Stimulated activated CD8-positive, alpha-beta memory T cell treated with anti-CD3 and anti-CD28 coated beads, Interleukin-7, amount 100 ng/mL, for 24 hours (primary cell): Measurements from ENCODE around the gene KCNH6.

ENCODE experiments used
- DNase-seq: peaks from one replicate; pipeline ENCODE4 v3.0.0-alpha.2; 2020; ENCODE audit warnings: low read depth

Gene KCNH6, protein sequence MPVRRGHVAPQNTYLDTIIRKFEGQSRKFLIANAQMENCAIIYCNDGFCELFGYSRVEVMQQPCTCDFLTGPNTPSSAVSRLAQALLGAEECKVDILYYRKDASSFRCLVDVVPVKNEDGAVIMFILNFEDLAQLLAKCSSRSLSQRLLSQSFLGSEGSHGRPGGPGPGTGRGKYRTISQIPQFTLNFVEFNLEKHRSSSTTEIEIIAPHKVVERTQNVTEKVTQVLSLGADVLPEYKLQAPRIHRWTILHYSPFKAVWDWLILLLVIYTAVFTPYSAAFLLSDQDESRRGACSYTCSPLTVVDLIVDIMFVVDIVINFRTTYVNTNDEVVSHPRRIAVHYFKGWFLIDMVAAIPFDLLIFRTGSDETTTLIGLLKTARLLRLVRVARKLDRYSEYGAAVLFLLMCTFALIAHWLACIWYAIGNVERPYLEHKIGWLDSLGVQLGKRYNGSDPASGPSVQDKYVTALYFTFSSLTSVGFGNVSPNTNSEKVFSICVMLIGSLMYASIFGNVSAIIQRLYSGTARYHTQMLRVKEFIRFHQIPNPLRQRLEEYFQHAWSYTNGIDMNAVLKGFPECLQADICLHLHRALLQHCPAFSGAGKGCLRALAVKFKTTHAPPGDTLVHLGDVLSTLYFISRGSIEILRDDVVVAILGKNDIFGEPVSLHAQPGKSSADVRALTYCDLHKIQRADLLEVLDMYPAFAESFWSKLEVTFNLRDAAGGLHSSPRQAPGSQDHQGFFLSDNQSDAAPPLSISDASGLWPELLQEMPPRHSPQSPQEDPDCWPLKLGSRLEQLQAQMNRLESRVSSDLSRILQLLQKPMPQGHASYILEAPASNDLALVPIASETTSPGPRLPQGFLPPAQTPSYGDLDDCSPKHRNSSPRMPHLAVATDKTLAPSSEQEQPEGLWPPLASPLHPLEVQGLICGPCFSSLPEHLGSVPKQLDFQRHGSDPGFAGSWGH

DNA sequence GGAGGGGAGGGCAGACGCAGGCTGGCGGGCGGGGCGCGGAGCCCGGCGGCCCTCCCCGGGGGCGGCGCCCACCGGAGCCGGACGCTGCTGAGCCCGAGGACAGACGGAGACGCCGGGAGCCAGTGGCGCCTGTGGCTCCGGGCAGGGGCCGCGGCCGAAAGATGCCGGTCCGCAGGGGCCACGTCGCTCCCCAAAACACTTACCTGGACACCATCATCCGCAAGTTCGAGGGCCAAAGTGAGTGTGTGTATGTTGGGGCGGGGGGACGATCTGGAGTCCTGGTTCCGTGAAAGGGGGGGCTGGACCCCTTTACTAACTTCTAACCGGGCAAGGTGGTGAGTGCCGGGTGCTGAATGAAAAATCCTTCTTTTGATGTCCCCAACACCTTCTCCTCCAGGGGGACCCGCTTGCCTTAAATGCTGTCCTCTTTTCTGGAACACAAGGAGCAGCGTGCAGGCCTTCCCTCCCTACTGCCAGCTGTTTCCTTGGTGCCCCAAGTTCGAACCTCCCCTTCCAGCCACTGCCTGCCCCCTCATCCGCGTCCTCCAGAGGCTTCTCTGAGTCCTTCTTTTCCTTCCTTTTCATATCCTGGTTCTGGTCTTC, at the start of gene KCNH6:
KCNH6 (plus strand) TSS at position 106 of the 603 bp plus-strand sequence; CDS start at position 162, 56 bp downstream.
- no peak for DNase-seq

DNA sequence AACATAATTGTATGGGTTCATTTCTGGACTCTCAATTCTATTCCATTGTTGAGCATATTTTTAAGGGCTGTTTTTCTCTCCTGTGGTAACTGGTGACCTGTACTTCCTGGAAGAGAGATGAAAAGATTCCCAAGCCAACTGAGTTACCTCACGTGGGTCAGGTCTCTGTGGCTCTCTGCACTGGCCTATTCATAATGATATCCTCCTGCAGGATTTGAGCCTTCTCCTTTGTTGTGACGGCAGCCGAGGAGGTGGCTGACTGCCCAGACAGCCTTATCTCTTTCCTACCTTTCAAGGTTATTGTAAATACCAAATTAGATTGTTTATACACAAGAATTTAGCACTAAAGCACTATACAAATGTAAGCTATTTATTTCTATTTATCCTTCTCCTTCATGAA, 49.0 kb upstream of the KCNH6 start:
- no peak for DNase-seq

DNA sequence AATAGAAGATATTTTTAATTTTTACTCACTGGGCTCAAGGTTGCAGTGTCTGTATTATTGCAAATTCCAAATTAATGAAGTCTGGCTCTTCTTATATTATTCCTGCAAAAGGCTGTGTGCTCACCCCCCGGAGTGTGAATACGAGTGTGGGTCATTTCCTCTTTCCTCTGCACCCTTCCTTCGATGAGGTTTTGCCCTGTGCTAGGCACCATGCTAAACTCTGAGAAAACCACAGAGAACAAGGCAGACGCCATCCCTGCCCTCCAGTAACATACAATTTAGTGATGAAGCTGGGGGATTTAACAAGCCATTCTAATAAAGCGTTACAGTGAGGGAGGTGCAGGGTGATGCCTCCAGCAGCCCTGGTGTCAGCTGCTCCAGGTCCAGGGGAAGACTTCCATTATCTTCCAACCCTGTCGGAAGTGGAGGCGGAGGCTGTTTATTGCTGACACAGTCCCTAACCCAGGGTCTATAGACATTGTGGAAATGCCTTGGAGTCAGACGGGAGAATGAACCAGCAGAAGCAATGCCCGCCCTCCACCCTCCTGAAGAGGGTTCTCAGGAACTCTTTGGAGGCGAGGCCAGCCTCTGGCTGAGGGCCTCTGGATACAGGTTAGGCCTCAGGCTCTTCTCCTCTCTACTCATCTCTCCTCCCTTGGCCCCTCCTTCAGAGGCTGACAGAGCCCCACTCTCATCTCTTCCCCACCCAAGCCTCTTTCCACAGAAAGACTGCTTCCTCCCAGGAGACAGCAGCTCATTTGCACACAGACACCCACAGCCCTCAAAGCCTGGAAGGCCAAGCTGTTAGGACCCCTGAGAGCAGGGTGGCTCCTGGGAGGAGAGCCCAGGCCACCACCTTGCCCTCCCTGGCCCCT, 48.3 kb upstream of the KCNH6 start:
- DNase-seq: no peak

DNA sequence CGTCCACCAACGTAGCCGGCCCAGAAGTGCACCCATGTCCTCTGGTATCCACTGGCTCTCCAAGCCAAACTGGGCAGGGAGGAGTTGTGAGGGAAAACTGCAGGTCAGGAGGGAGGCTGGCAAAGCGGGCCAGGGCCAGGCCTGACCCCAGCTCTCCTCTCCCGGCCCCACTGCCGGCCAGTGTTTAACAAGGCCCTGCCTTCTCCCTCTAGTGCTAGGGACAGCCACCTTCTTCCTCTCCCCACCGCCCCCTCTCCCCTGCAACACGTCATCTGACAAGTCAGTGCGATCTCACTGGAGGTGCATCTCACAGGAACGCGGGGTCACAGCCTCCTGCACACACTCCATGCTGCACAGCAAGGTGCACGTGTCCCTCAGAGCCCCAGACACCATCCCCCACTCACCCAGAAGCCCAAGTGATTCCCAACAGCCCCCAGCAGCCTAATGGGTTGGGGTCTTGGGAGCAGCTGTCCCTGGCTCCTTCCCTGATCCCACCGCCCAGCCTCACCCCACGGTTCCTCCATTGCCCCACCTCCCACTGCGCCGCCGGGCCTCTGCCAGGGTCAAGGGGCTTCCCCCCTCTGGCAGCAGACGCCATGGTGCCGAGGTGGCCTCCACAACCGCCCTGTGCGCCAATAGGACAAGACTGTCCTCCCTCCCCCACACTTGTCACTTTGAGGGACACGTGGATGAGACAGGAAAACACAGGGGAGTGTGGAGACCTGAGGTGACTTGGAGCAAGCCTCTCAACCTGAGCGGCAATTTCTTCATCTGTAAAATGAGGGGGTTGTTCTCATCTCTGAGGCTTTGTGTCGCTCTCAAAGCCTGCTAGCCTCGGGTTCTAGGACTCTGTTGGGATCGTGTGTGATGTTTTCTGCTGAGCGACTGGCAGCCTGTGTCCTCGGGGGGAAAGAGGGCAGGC, 47.4 kb upstream of the KCNH6 start:
- DNase-seq: no peak

DNA sequence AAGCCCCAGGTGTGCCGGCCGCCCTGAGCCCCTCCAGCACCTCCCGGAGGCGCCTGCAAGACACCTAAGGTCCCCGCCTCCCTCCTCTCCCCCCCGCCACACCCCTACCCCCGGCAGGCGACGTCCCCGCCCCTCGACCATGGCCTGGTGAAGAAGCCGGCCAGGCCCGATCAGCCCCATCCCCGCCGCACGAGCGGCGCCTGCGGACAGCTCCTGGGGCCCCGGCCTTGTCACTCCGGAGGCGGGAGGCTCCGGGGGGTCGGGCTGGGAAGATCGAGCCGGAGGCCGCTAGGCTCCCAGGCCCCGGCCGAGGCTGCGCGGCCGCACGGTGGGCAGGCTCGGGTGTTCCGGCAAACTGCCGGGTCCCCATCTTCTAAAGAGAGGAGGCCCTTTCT, 46.7 kb upstream of the KCNH6 start:
- no peak for DNase-seq

DNA sequence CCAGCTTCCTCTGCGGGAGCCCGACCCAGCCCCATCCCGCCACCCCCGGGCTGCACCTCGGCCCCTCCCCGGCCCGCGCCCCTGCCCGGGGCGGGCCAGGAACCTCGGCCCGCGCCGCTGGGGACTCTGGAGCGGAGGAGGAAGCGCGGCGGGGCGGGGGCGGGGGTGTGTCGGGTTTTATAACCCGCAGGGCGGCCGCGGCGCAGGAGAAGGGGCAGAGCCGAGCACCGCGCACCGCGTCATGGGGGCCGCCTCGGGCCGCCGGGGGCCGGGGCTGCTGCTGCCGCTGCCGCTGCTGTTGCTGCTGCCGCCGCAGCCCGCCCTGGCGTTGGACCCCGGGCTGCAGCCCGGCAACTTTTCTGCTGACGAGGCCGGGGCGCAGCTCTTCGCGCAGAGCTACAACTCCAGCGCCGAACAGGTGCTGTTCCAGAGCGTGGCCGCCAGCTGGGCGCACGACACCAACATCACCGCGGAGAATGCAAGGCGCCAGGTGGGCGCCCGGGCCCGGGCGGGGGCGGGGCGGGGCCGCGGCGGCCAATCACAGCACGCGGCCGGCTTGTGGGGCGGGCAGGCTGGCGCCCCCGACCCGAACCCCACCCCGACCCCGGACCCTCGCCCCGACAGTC, 46.2 kb upstream of the KCNH6 start, which contains the start of gene ACE:
ACE (plus strand) TSS at position 208 of the 626 bp plus-strand sequence; CDS start at position 242, 34 bp downstream.
- DNase-seq: no peak

DNA sequence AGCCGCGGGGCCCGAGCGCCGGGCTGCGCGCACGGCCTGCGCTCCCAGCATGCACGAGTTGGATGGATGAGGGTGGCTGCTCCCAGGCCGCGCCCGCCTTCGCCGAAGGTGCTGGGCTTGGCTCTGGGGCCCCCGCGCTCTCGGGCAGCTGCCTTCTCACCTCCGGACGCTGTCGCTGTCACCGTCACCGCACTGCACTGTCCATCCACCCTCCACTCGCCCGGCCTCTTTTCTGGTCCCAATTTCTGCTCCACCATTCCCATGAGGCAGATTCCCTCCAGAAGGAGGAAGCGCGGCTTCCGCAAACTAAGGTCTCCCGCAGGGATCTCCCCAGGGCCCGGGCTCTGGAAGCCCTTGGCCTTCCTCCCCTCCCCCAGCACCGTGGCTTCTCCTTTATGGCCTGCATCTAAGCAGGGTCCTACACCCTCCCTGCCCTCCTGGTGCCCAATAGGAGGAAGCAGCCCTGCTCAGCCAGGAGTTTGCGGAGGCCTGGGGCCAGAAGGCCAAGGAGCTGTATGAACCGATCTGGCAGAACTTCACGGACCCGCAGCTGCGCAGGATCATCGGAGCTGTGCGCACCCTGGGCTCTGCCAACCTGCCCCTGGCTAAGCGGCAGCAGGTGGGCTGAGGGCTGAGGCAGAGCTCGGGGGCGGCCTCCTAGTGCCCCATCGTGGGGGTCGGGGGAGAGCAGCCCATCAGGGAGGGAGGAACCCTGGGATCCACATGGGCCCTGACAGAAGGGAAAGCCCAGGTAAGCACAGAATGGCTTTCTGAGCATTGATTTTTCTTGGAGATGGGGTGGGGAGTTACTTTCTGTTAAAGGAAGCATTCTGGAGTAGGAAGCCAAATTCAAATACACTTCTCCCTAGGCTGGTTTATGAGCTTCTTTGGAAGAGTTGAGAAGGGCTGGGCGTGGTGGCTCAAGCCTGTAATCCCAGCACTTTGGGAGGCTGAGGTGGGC, 45.4 kb upstream of the KCNH6 start:
- no peak for DNase-seq

DNA sequence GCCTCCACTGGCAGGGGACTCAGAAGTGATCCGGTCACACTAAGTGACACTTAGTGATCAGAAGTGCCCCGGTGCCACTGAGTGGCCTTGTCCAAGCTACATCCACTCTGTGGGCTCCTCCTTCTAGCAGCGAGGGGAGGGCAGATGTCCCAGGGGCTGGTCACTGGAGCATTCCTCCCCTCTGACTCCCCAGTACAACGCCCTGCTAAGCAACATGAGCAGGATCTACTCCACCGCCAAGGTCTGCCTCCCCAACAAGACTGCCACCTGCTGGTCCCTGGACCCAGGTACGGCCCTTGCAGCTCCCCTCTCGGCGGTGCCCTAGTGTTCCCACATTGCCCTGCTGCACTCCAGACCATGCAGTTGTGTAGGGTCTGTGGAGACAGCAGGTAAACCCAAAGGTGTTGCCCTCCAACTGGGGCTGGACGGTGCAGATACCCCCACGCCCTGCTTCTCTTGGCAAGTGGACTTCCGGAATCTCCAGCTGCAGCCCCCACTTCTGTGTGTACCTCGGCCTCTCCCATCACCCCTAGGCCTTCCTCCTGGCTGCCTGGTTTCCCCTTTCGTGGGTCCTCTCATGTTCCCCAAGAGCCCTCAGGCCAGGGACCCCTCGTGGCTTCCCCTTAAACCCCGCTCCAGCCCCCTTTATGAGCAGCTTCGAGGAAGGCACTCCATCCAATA, 44.2 kb upstream of the KCNH6 start:
- peak; percentile 47 for DNase-seq

DNA sequence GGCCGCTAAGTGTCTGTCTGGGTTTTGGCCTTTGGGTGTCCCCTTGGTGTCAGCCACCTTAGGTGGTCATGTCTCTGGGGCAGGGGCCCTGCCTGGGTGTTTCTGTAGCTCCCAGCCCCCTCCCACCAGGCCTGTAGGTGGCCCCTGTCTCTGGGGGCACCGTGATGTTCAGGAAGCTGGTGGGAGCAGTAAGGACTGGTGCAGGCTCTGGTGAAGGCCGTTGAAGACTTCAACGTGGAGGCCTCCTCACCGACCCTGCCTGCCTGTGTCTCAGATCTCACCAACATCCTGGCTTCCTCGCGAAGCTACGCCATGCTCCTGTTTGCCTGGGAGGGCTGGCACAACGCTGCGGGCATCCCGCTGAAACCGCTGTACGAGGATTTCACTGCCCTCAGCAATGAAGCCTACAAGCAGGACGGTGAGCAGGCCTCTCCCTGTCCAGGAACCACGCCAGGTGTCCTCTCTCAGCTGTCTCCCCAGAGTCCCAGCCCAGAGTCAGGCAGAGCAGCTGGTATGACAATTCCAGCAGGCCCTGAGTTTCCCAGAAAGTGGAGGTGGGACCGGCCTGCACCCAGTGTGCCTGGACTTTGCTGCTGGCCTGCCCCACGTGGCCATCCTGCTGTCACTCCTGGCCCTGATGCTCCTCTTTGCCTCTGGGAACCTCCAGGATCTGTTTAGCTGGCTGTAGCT, 43.5 kb upstream of the KCNH6 start:
- no peak for DNase-seq

DNA sequence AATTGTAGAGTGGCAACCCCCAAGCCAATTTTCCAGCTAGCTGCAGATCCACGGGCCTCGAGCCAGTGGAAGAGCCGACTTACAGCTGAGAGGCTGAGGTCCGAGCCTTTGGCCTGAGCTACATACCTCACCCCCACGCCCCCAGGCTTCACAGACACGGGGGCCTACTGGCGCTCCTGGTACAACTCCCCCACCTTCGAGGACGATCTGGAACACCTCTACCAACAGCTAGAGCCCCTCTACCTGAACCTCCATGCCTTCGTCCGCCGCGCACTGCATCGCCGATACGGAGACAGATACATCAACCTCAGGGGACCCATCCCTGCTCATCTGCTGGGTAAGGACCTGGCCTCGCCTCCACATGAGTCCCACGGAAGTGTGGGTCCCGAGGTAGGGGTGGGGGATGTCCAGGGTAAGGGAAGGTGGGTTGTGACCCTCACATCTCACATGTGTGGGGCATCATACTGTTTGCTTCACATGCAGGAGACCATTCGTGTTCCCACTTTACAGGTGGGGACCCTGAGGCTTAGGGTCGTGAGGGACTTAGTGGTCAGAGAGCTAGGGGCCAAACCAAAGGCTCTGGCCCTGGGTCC, 42.9 kb upstream of the KCNH6 start:
- DNase-seq: no peak

DNA sequence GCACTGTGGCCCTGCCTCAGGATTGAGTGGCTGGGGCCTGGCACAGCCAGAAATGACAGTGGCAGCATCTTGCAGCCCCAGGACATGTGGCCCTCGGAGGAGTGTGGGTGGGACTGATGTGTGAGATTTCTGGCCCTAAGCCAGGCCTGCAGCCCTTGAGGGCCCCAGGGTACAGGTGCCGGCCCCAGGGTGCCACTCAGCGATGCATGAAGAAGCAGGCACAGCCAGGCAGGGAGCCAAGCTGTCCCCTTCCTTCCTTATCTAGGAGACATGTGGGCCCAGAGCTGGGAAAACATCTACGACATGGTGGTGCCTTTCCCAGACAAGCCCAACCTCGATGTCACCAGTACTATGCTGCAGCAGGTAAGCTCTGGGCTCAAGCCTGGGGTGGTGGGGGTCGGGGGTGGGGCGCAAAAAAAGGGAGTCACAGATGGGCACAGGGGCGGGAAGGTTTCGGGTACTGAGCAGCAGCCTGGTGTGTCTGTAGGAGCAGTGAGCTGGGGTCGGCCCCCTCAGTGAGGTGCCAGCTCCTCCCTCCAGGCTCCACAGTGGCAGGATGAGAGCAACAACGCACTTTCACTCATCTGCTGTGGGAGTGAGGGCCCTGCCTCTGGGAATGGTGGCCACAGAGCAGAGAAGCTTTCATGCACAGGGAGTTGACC, 42.2 kb upstream of the KCNH6 start:
- DNase-seq: no peak

DNA sequence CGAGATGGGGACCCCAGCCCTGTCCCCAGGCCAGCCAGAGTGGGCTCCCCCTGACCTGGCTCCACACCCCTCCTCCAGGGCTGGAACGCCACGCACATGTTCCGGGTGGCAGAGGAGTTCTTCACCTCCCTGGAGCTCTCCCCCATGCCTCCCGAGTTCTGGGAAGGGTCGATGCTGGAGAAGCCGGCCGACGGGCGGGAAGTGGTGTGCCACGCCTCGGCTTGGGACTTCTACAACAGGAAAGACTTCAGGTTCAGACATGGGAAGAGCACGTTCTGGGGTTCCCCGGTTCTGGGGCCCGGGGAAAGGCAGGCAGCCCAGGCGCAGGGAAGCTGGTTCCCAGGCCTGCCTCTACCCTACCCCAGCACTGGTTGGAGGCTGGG, 41.7 kb upstream of the KCNH6 start:
- no peak for DNase-seq

DNA sequence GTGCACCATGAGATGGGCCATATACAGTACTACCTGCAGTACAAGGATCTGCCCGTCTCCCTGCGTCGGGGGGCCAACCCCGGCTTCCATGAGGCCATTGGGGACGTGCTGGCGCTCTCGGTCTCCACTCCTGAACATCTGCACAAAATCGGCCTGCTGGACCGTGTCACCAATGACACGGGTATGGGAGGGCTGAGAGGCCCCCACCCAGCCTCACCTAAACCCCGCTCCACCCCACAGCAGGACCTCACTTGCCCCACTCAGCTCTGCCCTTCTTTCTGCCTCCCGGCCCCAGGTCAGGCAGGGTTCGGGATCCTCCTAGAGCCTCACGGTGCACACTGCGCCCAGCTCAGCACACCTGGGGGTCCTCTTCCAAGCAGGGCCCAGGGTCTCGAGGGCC, 40.6 kb upstream of the KCNH6 start:
- DNase-seq: no peak

DNA sequence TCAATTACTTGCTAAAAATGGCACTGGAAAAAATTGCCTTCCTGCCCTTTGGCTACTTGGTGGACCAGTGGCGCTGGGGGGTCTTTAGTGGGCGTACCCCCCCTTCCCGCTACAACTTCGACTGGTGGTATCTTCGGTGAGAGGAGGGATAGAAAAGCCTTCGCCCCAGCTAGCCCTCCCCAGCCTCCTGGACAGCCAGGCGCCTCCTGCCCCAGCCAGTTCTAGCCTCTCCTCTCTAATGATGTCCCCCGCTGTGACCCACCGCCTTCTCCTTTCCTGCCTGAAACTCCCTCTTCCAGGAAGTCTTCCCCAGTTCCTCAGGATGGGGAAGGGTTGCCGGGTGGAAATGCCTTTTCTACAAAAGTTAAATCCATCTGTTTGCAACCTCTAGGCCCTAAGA, 40.1 kb upstream of the KCNH6 start:
- DNase-seq: no peak

DNA sequence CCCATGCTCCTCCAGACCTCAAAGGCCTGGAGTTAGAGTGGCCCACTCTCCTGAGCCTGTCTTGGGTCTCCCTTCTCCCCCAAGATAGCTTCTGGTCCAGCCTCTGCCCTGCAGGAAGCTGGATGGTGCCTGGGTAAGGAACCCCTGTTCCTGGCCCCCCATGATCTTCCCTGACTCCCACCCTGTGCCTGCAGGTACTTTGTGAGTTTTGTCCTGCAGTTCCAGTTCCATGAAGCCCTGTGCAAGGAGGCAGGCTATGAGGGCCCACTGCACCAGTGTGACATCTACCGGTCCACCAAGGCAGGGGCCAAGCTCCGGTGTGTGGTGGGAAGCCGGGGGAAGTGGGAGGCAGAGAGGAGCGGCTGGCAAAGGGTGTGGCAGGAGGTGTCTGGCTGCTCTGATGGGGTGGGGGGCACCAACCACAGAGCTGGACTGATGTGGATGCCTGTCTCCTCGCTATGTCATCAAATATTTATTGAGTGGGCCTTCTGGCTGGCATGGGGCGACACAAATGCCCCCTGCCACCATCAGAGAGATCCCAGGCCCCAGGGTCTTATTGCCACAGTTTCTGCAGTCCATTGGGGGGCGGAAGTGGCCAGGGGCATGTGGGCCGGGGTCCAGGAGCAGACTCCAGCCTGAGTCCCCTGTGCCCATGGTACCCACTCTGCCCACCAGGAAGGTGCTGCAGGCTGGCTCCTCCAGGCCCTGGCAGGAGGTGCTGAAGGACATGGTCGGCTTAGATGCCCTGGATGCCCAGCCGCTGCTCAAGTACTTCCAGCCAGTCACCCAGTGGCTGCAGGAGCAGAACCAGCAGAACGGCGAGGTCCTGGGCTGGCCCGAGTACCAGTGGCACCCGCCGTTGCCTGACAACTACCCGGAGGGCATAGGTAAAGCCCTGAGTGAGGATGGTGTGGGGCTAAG, 39.2 kb upstream of the KCNH6 start:
- no peak for DNase-seq
